ENCODE results near the gene ADAMTS10. TPM values are rescaled to one million over a fixed set of nuclear protein-coding genes. Genes with fewer than 3 reads are reported as not detected.

ADAMTS10 gene
- total and polyA plus RNA-seq, 8 donors, result 6.7 to 106 (median 18.7) TPM

- no peak overlapping the region for H3K27ac ChIP-seq
- WGBS, 2 donors, result 3 to 5% methylated on average over 19 to 21 of the region's 21 CpGs
- peak; percentile 99 for TF ChIP-seq CTCF (IDR thresholded peaks at IDR 0.05)
- no peak overlapping the region for H3K4me3 ChIP-seq
- peaks cover 0 to 5% (median 0%) of the 10 kb centered on the region in 4 donors for H3K27me3 ChIP-seq
- intact Hi-C loops (cut with DNase I), result loop anchor here in 1 of 3 donors (10.0 kb wide), 1 partner anchor 226 kb away; no protein-coding TSS in a partner anchor
- H3K4me1 ChIP-seq, result no peaks in the 10 kb centered on the region
- H3K9me3 ChIP-seq, result no peaks in the 10 kb centered on the region
- peak; percentile 59 to 88 (median 78) for DNase-seq
- FAIRE-seq, result no peak
- no peaks in the 10 kb centered on the region for H3K36me3 ChIP-seq
- peak; percentile 68 to 84 (median 76) for ATAC-seq
Observed at GRCh38 chr19:8580710-8581281, 29.7 kb downstream of the ADAMTS10 start.

GRCh38 chr19:8578642-8579265 lies 31.8 kb downstream of the ADAMTS10 start:
- no peak for FAIRE-seq
- H3K27ac ChIP-seq, result no peak overlapping the region
- ATAC-seq, result peak; percentile 63 to 73 (median 68)

GRCh38 chr19:8577741-8578140 lies 32.8 kb downstream of the ADAMTS10 start:
- Histone ChIP-seq H3K9me3 (no peaks in the 10 kb centered on the region), H3K36me3 (no peaks in the 10 kb centered on the region), H3K4me1 (no peaks in the 10 kb centered on the region), H3K27me3 (peaks cover 0 to 5% (median 0%) of the 10 kb centered on the region in 4 donors), H3K27ac (no peak overlapping the region), H3K4me3 (peak overlapping the region in 1 of 4 donors; percentile 32)
- intact Hi-C loops (cut with DNase I), result no loop called here
- FAIRE-seq, result no peak
- DNase-seq, result no peak
- WGBS, 2 donors, result 56 to 63% methylated on average over 4 of the region's 4 CpGs
- no peak for TF ChIP-seq CTCF (IDR thresholded peaks at IDR 0.05)
- no peak for ATAC-seq

More at GRCh38 chr19:8578642-8579265, 31.8 kb downstream of the ADAMTS10 start:
- 14 to 19% methylated on average over 17 of the region's 17 CpGs for WGBS, 2 donors
- peak; percentile 86 to 92 (median 88) for TF ChIP-seq CTCF (IDR thresholded peaks at IDR 0.05)
- Histone ChIP-seq H3K9me3 (no peaks in the 10 kb centered on the region), H3K4me3 (no peak overlapping the region), H3K4me1 (no peaks in the 10 kb centered on the region), H3K27me3 (peaks cover 0 to 5% (median 0%) of the 10 kb centered on the region in 4 donors), H3K36me3 (no peaks in the 10 kb centered on the region)
- intact Hi-C loops (cut with DNase I), result no loop called here
- DNase-seq, result peak; percentile 42 to 89 (median 75)

GRCh38 chr19:8577247-8577646 lies 33.3 kb downstream of the ADAMTS10 start, which contains the start of gene MYO1F:
MYO1F (minus strand) TSS chr19:8577442; CDS start chr19:8577309, 133 bp downstream.
- intact Hi-C loops (cut with DNase I), result no loop called here
- no peaks in the 10 kb centered on the region for H3K4me1 ChIP-seq
- H3K27ac ChIP-seq, result peak within 1 kb of the TSS in 1 of 4 donors; percentile 17
- H3K36me3 ChIP-seq, result no peaks in the 10 kb centered on the region
- DNase-seq, result peak in 1 of 6 donors; percentile 68
- peak in 2 of 4 donors; percentile 38 to 56 for ATAC-seq
- peak within 1 kb of the TSS in 1 of 4 donors; percentile 32 for H3K4me3 ChIP-seq
- TF ChIP-seq CTCF (IDR thresholded peaks at IDR 0.05), result no peak
- 12 to 35% methylated on average over 6 to 7 of the region's 7 CpGs for WGBS, 2 donors
- FAIRE-seq, result no peak
- no peaks in the 10 kb centered on the region for H3K9me3 ChIP-seq
- peaks cover 0 to 5% (median 0%) of the 10 kb centered on the region in 4 donors for H3K27me3 ChIP-seq
